Osteocyte (in vitro differentiated cells): ENCODE results near the gene RNF207. TPM values are rescaled to one million over a fixed set of nuclear protein-coding genes. Genes with fewer than 3 reads are reported as not detected.
"Not testable (repeated sequence)": the region's sequence is repeated elsewhere in the genome, so short reads cannot be mapped to it uniquely, and the experiment has no call there.

ENCODE experiments used
- DNase-seq: peaks from one replicate; pipeline ENCODE4 v3.0.0; 2021; ENCODE audit warnings: mixed read lengths; ENCODE audit not compliant: unreplicated experiment; ENCODE audit errors: extremely low spot score
- H3K27ac Mint-ChIP-seq: one replicate; pipeline ENCODE4 v1.8.0; 2021; ENCODE audit warnings: mild to moderate bottlenecking, mixed read lengths; ENCODE audit not compliant: unreplicated experiment
- H3K27me3 Mint-ChIP-seq: one replicate; pipeline ENCODE4 v1.8.0; 2021; ENCODE audit warnings: mixed read lengths; ENCODE audit not compliant: unreplicated experiment
- H3K36me3 Mint-ChIP-seq: one replicate; pipeline ENCODE4 v1.8.0; 2021; ENCODE audit warnings: mixed read lengths; ENCODE audit not compliant: unreplicated experiment
- H3K4me1 Mint-ChIP-seq: one replicate; pipeline ENCODE4 v1.8.0; 2021; ENCODE audit warnings: mixed read lengths; ENCODE audit not compliant: unreplicated experiment
- H3K4me3 Mint-ChIP-seq: one replicate; pipeline ENCODE4 v1.8.0; 2021; ENCODE audit warnings: mild to moderate bottlenecking, moderate library complexity, mixed read lengths; ENCODE audit not compliant: unreplicated experiment
- H3K9me3 Mint-ChIP-seq: one replicate; pipeline ENCODE4 v1.8.0; 2021; ENCODE audit warnings: mixed read lengths; ENCODE audit not compliant: unreplicated experiment
- total RNA-seq: library from RNA; stranded (reverse); gene quantifications from 2 replicates; pipeline ENCODE4 v1.2.1, GENCODE V29; 2021
- TF ChIP-seq, protein P1 (sequence below): fragments of 200-600 bp; sonication (generic); IDR thresholded peaks from 2 replicates; pipeline ENCODE4 v1.5.0; 2021; ENCODE audit warnings: antibody characterized with exemption, mild to moderate bottlenecking, moderate library complexity

Gene RNF207
- total RNA-seq, 1 donor from 2014 or later, result 12.4 TPM

DNA sequence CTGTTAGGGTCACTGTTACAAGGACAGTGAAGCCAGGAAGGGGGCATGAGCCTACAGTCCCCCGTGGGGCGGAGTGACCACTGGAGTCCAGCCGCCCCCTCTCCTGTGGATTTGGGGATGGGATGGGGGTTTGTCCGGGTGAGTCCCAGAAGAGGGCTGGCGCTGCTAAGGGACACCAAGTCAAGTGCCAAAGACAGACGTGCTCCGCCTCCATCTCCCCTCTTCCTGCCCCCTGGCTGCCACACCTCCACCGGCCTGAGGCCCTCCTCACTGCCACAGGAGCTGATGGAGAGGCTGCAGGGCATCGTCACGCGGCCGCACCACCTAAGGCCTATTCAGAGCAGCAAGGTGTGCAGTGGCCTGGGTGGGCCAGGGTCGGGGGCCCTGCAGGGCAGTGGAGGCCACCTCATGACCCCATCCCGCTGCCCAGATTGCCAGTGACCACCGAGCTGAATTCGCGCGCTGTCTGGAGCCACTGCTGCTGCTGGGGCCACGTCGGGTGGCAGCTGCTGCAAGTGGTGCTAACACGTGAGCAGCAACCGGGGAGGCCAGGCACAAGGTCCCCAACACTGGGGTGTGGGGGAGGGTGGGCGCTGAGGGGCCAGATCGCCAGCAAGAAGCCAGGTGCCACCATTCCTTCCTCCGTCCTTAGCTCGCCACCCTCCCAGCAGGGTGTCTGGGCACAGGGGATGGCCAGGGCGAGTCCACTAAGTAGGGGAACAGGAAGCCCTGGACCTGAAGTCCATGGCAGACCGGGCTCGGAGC, 4.9 kb downstream of the RNF207 start:
- Mint-ChIP-seq H3K36me3 (peaks cover 9% of the 10 kb centered on the region), H3K4me1 (peaks cover 12% of the 10 kb centered on the region), H3K9me3 (no peaks in the 10 kb centered on the region), H3K4me3 (no peak overlapping the region), H3K27ac (no peak overlapping the region), H3K27me3 (no peaks in the 10 kb centered on the region)
- DNase-seq, result no peak
- TF ChIP-seq, protein P1, sequence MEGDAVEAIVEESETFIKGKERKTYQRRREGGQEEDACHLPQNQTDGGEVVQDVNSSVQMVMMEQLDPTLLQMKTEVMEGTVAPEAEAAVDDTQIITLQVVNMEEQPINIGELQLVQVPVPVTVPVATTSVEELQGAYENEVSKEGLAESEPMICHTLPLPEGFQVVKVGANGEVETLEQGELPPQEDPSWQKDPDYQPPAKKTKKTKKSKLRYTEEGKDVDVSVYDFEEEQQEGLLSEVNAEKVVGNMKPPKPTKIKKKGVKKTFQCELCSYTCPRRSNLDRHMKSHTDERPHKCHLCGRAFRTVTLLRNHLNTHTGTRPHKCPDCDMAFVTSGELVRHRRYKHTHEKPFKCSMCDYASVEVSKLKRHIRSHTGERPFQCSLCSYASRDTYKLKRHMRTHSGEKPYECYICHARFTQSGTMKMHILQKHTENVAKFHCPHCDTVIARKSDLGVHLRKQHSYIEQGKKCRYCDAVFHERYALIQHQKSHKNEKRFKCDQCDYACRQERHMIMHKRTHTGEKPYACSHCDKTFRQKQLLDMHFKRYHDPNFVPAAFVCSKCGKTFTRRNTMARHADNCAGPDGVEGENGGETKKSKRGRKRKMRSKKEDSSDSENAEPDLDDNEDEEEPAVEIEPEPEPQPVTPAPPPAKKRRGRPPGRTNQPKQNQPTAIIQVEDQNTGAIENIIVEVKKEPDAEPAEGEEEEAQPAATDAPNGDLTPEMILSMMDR, result no peak

- Mint-ChIP-seq H3K36me3 (peaks cover 9% of the 10 kb centered on the region), H3K27ac (no peak overlapping the region), H3K27me3 (no peaks in the 10 kb centered on the region), H3K4me3 (no peak overlapping the region), H3K9me3 (no peaks in the 10 kb centered on the region), H3K4me1 (peaks cover 12% of the 10 kb centered on the region)
- TF ChIP-seq, protein P1, result no peak
- DNase-seq, result no peak
Observed at GRCh38 chr1:6211731-6212130, 5.8 kb downstream of the RNF207 start.

- Mint-ChIP-seq H3K36me3 (peaks cover 9% of the 10 kb centered on the region), H3K4me1 (peaks cover 9% of the 10 kb centered on the region), H3K9me3 (no peaks in the 10 kb centered on the region), H3K27ac (no peak overlapping the region), H3K4me3 (no peak overlapping the region), H3K27me3 (no peaks in the 10 kb centered on the region)
- DNase-seq, result no peak
- TF ChIP-seq, protein P1, result no peak
Observed at GRCh38 chr1:6212193-6212959, 6.5 kb downstream of the RNF207 start.

DNA sequence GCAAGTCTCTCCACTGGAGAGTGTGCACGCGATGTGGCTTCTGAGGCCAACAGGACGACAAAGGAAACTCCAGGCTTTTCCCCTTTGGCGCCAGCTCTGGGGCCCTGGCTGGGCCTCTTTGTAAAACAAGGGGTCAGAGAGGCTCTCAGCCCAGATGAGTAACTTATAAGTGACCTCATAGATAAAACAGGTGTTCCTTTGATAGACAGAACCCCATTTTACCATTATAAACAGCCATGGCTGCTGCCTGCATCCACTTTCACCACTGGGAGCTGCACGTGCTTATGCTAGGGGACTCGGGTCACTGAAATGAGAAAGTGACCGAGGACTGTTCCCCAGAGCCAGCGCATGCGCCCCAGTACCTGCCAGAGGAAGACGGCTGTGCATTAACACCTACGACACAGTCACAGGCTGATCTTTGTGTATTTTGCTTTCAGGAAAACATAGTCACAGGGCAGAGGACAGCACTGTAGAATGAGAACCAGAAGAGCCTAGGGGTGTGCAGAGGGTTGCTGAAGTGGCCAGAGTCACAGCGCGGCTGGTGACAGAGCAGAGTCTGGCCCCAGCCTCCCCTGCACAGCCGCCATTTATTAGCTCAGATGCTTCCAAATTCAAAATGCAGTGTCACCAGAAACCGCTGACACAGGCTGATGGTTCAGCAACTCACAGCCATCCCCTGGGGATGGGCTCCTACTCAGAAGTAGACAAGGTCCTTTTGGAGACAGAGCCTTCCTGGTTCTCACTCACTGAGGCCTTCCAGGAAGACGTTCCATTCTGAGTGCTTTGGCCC, 12.7 kb downstream of the RNF207 start:
- TF ChIP-seq, protein P1, result no peak
- Mint-ChIP-seq H3K36me3 (peaks cover 7% of the 10 kb centered on the region), H3K4me1 (no peaks in the 10 kb centered on the region), H3K4me3 (no peak overlapping the region), H3K9me3 (no peaks in the 10 kb centered on the region), H3K27me3 (no peaks in the 10 kb centered on the region), H3K27ac (no peak overlapping the region)
- no peak for DNase-seq

DNA sequence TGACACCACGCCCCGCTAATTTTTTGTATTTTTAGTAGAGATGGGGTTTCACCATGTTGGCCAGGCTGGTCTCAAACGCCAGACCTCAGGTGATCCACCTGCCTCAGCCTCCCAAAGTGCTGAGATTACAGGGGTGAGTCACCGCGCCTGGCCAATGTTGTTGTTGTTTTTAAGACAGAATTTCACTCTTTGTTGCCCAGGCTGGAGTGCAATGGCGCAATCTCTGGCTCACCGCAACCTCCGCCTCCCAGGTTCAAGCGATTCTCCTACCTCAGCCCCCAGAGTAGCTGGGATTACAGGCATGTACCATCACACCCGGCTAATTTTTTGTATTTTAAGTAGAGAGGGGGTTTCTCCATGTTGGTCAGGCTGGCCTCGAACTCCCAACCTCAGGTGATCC, 13.7 kb downstream of the RNF207 start:
- not testable (repeated sequence) for H3K9me3 Mint-ChIP-seq, DNase-seq, H3K27me3 Mint-ChIP-seq, H3K4me3 Mint-ChIP-seq, H3K27ac Mint-ChIP-seq, H3K4me1 Mint-ChIP-seq
- H3K36me3 Mint-ChIP-seq, result peaks cover 14% of the 10 kb centered on the region
